AG04450 (cell line): Measurements from ENCODE around the gene ZNF445. TPM values are rescaled to one million over a fixed set of nuclear protein-coding genes. Genes with fewer than 3 reads are reported as not detected.

ENCODE experiments used
- CTCF ChIA-PET: fragments of 300-600, 350-600 bp; formaldehyde crosslinking; extraction: SDS; loops from one replicate; lab custom pipeline; 2022; ENCODE audit warnings: antibody characterized with exemption, inconsistent platforms; lab: Charles Lee
- POLR2A ChIA-PET: fragments of 350-600 bp; formaldehyde crosslinking; extraction: SDS; loops from one replicate; lab custom pipeline; 2021; ENCODE audit warnings: antibody characterized with exemption, inconsistent platforms; lab: Yijun Ruan, JAX
- DNase-seq: peaks from one replicate; pipeline ENCODE4 v3.0.0-alpha.2; 2011; ENCODE audit warnings: low read depth, low spot score
- H3K27ac ChIP-seq: one replicate; pipeline ENCODE4 v1.5.1; 2012; ENCODE audit warnings: low read depth, low read length, control low read depth
- H3K27me3 ChIP-seq: one replicate; pipeline ENCODE4 v1.6.0; 2012; ENCODE audit warnings: low read length; ENCODE audit not compliant: control insufficient read depth, insufficient read depth
- H3K4me3 ChIP-seq: 2 replicates; pipeline ENCODE4 v1.5.1; 2011; ENCODE audit warnings: mild to moderate bottlenecking, low read depth, low read length, control low read depth
- H3K9me3 ChIP-seq: 2 replicates; pipeline ENCODE4 v1.5.1; 2012; ENCODE audit warnings: low read length; ENCODE audit not compliant: control insufficient read depth, insufficient read depth
- polyA plus RNA-seq: library from polyadenylated mRNA; depleted of rRNA; stranded (reverse); fragments of >200 nt; gene quantifications from 2 replicates; pipeline ENCODE4 v1.2.3, GENCODE V29; 2011
- TF ChIP-seq, protein P1 (sequence below): IDR thresholded peaks from 2 replicates; pipeline ENCODE4 v1.5.1; 2011; ENCODE audit warnings: low read depth, low read length, control low read depth, inconsistent platforms

ZNF445 gene
- polyA plus RNA-seq, 1 experiment, result 4.7 TPM

GRCh38 chr3:44416031-44417030, 61.1 kb downstream of the ZNF445 start:
- H3K9me3 ChIP-seq, result no peaks in the 10 kb centered on the region; the same call in 1 of the 2 replicates
- DNase-seq, result no peak
- CTCF ChIA-PET, result no interaction called here
- no peak overlapping the region for H3K4me3 ChIP-seq
- POLR2A ChIA-PET, result no interaction called here
- TF ChIP-seq, protein P1, sequence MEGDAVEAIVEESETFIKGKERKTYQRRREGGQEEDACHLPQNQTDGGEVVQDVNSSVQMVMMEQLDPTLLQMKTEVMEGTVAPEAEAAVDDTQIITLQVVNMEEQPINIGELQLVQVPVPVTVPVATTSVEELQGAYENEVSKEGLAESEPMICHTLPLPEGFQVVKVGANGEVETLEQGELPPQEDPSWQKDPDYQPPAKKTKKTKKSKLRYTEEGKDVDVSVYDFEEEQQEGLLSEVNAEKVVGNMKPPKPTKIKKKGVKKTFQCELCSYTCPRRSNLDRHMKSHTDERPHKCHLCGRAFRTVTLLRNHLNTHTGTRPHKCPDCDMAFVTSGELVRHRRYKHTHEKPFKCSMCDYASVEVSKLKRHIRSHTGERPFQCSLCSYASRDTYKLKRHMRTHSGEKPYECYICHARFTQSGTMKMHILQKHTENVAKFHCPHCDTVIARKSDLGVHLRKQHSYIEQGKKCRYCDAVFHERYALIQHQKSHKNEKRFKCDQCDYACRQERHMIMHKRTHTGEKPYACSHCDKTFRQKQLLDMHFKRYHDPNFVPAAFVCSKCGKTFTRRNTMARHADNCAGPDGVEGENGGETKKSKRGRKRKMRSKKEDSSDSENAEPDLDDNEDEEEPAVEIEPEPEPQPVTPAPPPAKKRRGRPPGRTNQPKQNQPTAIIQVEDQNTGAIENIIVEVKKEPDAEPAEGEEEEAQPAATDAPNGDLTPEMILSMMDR, result no peak
- no peak overlapping the region for H3K27ac ChIP-seq
- H3K27me3 ChIP-seq, result no peaks in the 10 kb centered on the region

DNA sequence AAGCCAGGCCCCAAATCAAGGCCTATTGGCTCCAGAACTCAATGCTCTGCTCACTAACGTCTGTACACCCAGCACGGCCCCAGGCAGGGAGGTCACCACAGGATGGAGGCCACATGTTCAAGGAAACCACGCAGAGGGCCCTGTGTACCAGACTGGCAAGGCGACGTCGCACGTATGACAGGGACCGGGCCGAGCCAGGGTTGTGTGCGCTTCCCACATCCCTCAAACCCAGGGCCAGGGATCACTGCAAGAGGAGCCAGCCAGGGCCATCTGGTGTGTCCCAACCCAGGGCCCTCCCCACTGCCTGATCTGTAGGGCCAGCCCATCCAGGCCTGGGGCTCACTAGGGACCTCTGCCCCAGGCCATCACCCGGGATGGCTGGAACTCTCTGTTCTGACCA, 62.0 kb downstream of the ZNF445 start:
- no peaks in the 10 kb centered on the region; the same call in 1 of the 2 replicates for H3K9me3 ChIP-seq
- TF ChIP-seq, protein P1, result no peak
- CTCF ChIA-PET, result no interaction called here

DNA sequence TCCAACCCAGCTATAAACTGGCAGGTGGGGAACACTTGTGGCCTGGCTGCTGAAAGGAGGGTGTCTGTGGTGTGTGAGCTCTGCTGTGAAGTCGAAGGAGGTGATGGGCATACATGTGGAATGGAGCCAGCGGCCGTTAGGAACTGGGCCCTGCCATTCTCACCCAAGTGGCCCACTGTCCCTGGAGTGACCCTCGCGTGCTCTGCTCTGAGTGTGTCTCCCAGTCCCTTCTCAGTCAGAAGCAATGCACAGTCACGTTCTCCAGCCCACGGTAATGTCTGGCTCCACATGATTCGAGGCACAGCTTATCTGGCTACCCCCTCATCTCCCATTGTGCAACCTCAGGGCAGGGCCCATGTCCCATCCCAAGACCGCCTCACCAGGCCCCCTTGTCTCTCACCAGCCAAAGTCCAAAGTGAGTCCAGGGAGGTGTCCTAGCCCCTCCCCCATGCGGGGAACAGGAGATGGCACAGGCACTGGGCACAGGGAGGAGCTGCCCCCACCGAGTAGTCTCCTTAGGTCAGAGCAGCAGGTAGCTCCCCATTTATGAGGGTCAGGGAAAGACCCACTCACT, 62.9 kb downstream of the ZNF445 start:
- POLR2A ChIA-PET, result no interaction called here
- CTCF ChIA-PET, result no interaction called here
- Histone ChIP-seq H3K4me3 (no peak overlapping the region), H3K27ac (no peak overlapping the region), H3K9me3 (no peaks in the 10 kb centered on the region; the same call in 1 of the 2 replicates), H3K27me3 (no peaks in the 10 kb centered on the region)
- DNase-seq, result no peak
- TF ChIP-seq, protein P1, result no peak

More for the DNA sequence above, 62.0 kb downstream of the ZNF445 start:
- POLR2A ChIA-PET, result no interaction called here
- Histone ChIP-seq H3K27me3 (no peaks in the 10 kb centered on the region), H3K4me3 (no peak overlapping the region), H3K27ac (no peak overlapping the region)
- no peak for DNase-seq

GRCh38 chr3:44412365-44412764, 65.1 kb downstream of the ZNF445 start:
- CTCF ChIA-PET, result no interaction called here
- H3K9me3 ChIP-seq, result no peaks in the 10 kb centered on the region
- POLR2A ChIA-PET, result no interaction called here
- H3K27ac ChIP-seq, result no peak overlapping the region
- H3K27me3 ChIP-seq, result no peaks in the 10 kb centered on the region
- no peak overlapping the region for H3K4me3 ChIP-seq
- TF ChIP-seq, protein P1, result no peak
- no peak for DNase-seq
